GM15510 (cell line): ENCODE data around the gene KIFC1.

Experiments used
- POLR2A ChIP-seq: IDR thresholded peaks from 3 replicates; pipeline ENCODE4 v1.6.1; 2011; ENCODE audit warnings: borderline replicate concordance; ENCODE audit not compliant: insufficient read length; ENCODE audit errors: extremely low read depth

The KIFC1 gene, protein sequence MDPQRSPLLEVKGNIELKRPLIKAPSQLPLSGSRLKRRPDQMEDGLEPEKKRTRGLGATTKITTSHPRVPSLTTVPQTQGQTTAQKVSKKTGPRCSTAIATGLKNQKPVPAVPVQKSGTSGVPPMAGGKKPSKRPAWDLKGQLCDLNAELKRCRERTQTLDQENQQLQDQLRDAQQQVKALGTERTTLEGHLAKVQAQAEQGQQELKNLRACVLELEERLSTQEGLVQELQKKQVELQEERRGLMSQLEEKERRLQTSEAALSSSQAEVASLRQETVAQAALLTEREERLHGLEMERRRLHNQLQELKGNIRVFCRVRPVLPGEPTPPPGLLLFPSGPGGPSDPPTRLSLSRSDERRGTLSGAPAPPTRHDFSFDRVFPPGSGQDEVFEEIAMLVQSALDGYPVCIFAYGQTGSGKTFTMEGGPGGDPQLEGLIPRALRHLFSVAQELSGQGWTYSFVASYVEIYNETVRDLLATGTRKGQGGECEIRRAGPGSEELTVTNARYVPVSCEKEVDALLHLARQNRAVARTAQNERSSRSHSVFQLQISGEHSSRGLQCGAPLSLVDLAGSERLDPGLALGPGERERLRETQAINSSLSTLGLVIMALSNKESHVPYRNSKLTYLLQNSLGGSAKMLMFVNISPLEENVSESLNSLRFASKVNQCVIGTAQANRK

DNA sequence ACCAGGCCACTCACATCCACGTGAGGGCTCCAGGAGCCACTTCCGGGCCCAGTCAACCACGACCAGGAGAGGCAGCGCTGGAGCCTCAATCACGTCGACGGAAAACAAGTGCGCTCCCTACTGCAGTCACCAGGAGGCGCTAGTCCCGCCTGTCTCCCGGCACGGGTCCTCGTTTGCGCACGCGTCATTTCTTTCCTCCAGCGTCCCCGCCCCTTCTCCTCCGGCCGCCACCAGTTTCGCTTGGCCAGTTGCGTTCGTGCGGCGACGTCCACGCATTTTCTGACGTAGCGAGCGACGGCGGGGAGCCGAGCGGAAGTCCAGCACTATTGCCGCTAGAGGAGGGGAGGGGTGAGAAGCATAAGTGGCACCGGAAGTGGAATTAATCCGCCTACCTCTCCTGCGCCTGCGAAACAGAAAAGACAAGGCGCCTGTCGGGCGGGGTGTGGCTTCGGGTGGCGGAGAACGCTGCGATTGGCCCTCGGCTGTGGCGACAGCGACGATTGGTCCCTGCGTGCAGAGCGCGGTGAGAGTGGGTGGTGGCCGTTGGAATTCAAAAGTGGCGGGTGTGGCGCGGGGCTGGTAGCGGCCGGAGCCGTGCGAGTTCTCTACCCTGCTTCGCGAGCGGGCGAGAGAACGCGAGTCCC, at the start of gene KIFC1:
Gene KIFC1, plus strand, starts transcription at position 546 of the 644 bp plus-strand sequence. CDS start 163 bp downstream, outside the sequence.
- TF ChIP-seq POLR2A = peak; percentile 75

DNA sequence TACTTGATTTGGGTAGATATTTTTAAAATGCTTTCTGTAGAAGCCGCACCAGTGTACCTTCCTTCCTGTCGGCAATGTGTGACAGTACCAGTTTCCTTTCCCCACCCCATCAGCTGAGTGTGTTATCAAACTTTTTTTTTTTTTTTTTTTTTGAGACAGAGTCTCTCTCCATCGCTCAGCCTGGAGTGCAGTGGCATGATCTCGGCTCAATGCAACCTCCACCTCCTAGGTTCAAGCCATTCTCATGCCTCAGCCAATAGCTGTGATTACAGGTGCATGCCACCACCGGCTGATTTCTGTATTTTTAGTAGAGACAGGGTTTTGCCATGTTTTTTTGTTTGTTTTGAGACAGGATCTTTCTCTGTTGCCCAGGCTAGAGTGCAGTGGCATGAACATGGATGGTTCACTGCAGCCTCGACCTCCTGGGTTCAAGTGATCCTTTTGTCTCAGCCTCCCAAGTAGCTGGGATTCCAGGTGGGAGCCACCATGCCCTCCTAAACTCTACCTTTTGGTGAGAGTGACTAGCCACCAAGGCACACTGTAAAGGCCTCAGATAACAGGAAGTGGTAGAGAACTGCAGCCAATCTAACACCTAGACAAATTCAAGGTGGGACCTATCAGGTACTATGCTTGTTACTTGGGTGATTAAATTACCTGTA, 47.5 kb upstream of the KIFC1 start:
- TF ChIP-seq POLR2A = no peak

DNA sequence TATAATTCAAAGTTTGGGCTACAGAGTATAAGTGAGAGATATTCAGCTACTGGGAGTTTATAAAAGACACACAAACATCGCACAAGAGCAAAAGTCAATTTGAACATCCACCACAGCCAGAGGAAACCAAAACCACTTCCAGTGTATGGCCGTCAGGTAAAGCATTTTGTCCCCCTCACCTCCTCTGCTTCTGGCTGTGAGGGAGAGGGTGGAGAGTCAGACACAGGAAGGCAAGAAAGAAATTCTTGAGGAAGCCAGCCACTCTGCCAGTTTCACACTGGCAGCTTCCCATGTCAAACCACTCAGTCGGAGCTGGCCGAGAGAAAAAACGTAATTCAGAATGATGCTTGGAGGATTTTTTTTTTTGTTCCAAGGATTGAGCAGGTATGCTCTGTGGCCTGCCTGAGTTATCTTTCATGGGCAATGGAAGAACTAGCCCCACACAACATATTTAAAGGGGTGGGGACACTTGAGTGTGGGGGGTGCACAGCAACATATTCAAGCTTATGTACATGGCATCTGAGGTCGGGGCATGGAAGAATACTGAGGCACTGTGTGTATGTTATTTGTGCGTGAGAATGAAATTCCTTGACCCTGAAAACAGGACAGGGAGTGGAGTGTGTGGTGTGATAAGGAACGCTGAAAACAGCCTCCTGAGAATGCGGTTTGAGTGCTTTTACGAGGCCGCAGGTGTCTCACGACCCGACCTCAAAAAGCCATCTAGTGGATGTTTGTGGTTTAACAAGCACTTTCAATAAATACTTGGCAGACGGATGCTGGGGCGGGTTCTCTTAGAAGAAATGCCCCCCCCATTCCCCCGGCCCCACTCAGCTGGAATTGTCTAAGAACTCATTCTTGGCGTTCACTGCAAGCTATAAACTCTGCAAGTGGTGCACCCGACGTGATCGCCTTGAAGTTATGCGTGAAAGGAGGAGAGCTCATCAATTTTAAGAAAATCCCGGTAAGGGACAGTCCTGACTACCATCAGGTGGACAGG, 46.6 kb upstream of the KIFC1 start:
- no peak for TF ChIP-seq POLR2A

DNA sequence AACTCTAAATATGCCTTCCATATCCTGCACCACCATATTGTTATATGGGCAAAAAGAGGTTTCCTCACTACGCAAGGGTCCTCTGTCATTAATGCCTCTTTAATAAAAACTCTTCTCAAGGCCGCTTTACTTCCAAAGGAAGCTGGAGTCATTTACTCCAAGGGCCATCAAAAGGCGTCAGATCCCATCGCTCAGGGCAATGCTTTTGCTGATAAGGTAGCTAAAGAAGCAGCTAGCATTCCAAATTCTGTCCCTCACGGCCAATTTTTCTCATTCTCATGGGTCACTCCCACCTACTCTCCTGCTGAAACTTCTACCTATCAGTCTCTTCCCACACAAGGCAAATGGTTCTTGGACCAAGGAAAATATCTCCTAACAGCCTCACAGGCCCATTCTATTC, 43.8 kb upstream of the KIFC1 start:
- no peak for TF ChIP-seq POLR2A

DNA sequence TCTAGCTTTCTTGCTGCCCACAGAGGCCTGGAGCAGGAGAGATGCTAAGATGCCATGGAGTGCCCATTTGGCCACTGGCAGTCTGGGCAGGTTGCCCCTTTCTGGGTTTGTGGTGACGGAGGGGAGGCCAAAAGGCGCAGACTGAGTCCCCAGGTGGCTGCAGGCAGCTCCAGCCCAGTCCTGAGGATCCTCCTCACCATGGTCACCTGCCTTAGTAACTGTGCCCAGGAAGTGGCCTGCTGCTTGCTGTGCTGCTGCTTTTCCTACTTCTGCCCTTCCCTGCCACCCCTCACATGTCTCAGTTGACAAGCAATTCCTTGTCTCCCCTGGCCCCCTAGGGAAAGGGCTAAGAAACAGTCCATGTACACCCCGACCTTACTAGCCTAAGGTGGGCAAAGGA, 35.3 kb upstream of the KIFC1 start:
- no peak for TF ChIP-seq POLR2A

DNA sequence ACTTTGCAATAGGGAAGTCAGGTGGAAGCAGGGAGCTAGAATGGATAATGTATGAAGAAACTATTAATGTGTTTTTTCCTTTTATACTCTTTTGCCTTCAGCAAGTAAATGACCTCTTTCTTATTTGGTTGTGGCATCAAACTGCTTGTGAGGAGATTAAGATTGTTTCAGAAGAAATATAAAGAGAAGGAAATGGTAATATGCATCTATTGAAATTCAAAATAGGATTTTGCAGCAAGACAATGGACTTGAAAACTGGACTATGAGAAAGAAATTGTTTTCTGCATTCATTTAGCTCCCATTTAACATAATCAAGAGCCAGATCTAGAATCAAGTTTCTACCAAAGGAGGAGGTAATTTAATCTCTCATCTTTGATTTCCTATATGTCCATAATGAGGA, 32.3 kb upstream of the KIFC1 start:
- TF ChIP-seq POLR2A = no peak

DNA sequence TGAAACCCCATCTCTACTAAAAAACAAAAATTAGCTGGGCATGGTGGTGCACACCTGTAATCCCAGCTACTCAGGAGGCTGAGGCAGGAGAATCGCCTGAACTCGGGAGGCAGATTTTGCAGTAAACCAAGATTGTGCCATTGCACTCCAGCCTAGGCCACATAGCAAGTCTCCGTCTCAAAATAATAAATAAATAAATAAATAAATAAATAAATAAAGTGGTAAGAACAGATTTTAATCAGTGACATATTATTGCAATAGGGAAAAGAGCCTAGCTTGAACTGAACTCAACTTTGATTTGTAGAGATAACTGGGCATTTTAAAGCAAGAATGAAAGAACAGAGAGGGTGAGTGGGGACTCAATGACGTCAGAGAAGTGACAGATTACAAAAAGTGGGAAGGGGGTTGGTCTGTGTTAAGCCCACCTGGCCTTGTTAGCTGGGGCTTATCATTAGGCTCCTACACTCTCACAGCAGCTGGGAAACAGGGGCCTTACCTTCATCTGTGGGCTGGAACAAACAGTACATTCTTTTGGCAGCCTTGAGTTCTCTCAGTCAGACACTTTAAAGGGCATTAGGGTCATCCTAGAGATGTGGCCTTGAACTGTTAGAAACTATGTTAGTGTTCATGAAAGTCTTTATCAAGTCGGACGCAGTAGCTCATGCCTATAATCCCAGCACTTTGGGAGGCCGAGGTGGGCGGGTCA, 24.5 kb upstream of the KIFC1 start:
- no peak for TF ChIP-seq POLR2A

DNA sequence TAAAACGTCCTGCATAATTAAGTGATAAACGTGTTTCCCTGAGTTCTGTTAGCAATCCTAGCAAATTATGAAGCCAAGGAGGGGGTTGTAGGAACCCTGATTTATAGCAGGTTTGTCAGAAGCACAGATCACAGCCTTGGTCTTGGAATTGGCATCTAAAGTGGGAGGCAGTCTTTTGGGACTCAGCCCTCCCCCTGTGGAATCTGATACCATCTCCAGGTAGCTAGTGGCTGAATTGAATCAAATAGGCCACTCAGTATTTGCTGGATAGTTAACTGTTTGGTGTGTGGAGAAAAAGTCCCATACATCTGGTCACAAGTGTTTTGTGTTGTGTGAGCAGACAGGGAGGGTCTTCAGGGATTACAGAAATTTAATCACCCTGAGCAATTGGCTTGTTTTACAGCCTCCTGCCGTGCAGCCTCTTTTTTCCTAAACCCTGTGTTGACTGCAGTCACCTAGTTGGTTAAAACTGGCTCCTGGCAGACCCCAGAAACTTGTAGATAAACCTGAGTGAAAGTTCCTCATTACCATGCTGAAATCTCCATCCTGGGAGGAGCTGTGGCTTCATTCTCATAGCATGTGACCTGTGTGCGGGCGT, 19.0 kb upstream of the KIFC1 start:
- TF ChIP-seq POLR2A = no peak

DNA sequence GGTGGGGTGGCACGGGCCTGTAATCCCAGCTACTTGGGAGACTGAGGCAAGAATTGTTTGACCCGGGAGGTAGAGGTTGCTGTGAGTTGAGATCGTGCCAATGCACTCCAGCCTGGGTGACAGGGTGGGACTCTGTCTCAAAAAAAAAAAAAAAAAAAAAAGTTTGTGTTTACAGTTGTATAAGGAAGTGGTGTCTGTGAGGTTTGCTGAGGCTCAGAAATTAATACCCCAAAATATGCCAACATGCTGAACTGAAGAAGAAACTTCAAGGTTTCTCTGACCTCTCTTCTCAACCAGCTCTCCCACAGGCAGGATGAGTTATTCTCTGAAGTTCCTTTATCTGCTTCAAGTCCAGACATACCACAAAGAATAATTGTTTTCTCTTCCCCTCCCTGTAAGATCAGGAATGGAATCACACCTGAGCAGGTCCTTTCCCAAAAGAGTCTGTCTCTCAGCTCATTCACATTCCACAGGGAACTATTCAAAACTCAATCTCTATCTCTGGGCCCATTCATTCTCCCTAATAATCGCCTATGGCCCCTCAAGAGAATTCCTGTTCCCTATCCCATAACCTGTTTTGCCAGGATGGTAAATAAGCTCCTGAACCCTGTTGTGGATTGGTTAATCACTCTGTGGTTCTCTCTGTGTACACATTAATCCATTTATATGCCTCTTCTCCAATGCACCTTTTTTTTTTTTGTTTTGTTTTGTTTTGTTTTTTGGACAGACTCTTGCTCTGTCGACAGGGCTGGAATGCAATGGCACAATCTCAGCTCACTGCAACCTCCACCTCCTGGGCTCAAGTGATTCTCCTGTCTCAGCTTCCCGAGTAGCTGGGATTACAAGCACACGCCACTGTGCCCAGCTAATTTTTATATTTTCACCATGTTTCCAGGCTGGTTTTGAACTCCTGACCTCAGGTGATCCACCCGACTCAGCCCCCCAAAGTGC, 17.4 kb upstream of the KIFC1 start:
- TF ChIP-seq POLR2A = no peak

DNA sequence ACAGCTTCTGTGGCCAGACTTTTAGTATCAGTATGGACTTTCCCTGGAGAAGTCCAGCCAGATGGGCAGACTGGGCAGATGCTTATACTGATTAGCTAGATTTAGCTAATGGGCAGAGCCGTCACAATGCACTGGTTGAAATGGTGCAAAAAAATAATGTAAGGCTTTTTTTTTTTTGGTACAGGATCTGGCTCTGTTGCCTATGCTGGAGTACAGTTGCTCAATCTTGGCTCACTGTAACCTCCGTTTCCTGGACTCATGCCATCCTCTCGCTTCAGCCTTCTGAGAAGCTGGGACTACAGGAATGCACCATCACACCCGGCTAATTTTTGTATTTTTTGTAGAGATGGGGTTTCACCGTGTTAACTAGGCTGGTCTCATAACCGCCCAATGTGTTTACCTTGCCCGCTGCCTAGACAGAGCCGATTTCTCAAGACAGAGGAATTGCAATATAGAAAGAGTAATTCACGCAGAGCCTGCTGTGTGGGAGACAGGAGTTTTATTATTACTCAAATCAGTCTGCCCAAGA, 16.4 kb upstream of the KIFC1 start:
- no peak for TF ChIP-seq POLR2A

DNA sequence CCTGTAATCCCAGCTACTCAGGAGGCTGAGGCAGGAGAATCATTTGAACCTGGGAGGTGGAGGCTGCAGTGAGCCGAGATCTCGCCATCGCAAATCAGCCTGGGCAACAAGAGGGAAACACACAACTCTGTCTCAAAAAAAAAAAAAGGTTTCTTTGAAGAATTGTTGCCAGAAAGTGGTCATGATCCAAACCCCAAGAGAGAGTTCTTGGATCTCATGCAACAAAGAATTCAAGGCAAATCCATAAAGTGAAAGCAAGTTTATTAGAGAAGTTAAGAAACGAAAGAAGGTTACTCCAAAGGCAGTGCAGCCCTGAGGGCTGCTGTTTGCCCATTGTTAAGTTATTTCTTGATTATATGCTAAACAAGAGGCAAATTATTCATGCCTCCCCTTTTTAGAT, 14.5 kb upstream of the KIFC1 start:
- TF ChIP-seq POLR2A = no peak
